ENCODE data around the gene C14orf180.
A peak's percentile ranks its signal among the peaks of the same experiment; 100 is the strongest.

Gene C14orf180

DNA sequence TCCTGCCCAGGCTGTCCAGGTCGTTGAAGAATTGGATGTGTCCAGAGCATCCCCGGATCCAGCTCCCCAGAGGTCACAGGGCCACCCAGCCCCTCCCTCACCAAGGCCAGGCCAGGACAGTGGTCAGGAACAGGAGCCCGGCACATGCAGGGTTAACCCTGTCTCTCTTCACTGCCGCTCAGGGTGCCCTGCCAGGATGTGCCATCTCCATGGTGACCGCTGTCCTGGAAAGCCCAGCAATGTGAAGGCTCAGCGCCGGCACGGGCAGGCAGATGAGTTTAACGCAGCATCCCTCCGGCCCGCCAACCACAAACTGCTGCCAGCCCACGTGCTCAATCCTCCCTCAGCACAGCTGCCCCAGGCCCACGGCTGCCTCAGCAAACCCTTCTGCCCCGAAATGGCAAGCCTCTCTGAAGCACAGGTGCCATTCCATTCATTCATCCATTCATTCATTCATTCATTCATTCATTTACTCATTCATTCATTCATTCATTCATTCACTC, 20.6 kb downstream of the C14orf180 start (continued):
- TF ChIP-seq, protein P1, sequence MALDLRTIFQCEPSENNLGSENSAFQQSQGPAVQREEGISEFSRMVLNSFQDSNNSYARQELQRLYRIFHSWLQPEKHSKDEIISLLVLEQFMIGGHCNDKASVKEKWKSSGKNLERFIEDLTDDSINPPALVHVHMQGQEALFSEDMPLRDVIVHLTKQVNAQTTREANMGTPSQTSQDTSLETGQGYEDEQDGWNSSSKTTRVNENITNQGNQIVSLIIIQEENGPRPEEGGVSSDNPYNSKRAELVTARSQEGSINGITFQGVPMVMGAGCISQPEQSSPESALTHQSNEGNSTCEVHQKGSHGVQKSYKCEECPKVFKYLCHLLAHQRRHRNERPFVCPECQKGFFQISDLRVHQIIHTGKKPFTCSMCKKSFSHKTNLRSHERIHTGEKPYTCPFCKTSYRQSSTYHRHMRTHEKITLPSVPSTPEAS (tag by site-specific recombination; IDR thresholded peaks at IDR 0.05): 0 out of 2 replicates have a peak, but pooled peaks have one; percentile 52
- TF ChIP-seq GLIS1 (tag by site-specific recombination; IDR thresholded peaks at IDR 0.05): no peak
- TF ChIP-seq ZNF175 (tag by site-specific recombination; IDR thresholded peaks at IDR 0.05): no peak
- TF ChIP-seq, protein P2, sequence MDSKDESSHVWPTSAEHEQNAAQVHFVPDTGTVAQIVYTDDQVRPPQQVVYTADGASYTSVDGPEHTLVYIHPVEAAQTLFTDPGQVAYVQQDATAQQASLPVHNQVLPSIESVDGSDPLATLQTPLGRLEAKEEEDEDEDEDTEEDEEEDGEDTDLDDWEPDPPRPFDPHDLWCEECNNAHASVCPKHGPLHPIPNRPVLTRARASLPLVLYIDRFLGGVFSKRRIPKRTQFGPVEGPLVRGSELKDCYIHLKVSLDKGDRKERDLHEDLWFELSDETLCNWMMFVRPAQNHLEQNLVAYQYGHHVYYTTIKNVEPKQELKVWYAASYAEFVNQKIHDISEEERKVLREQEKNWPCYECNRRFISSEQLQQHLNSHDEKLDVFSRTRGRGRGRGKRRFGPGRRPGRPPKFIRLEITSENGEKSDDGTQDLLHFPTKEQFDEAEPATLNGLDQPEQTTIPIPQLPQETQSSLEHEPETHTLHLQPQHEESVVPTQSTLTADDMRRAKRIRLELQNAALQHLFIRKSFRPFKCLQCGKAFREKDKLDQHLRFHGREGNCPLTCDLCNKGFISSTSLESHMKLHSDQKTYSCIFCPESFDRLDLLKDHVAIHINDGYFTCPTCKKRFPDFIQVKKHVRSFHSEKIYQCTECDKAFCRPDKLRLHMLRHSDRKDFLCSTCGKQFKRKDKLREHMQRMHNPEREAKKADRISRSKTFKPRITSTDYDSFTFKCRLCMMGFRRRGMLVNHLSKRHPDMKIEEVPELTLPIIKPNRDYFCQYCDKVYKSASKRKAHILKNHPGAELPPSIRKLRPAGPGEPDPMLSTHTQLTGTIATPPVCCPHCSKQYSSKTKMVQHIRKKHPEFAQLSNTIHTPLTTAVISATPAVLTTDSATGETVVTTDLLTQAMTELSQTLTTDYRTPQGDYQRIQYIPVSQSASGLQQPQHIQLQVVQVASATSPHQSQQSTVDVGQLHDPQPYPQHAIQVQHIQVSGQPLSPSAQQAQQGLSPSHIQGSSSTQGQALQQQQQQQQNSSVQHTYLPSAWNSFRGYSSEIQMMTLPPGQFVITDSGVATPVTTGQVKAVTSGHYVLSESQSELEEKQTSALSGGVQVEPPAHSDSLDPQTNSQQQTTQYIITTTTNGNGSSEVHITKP (tag by site-specific recombination; IDR thresholded peaks at IDR 0.05): no peak

DNA sequence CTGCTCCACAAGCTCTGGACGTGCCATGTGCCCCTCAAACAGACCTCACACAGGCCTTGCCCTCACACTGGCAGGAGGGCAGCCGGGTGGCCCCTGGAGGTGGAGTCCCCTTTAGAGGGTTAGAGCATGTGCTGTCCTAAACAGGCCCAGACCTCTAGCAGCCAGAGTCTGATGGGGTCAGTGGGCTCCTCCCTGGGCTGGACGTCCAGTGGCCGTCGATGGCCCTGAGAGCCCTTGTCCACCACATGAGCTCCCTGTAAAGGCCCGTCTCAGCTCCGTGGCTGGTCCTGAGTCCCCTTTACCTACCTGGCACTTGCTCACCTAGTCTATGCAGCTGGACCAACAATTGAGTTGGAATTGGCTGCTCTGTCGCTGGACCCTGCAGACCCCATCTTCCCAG, 21.2 kb downstream of the C14orf180 start:
- H3K4me1 ChIP-seq (ENCODE audit: control insufficient read depth, insufficient read depth, low read length): no peaks in the 10 kb centered on the region
- no peak overlapping the region for H3K4me3 ChIP-seq (ENCODE audit: low read depth, low read length)
- H3K27ac ChIP-seq (ENCODE audit: extremely low read depth, low read depth, low read length): no peak overlapping the region
- ChIA-PET POLR2A (no interaction called here), CTCF (no interaction called here)
- H3K9me3 ChIP-seq (ENCODE audit: control insufficient read depth, insufficient read depth, low read depth, low read length): no peaks in the 10 kb centered on the region
- no peaks in the 10 kb centered on the region for H3K36me3 ChIP-seq (ENCODE audit: control insufficient read depth in 2 of 2, insufficient read depth in 1 of 2, low read length in 2 of 2)
- TF ChIP-seq ZFHX2 (tag by site-specific recombination; conservative IDR thresholded peaks at IDR 0.05): no peak
- TF ChIP-seq SP2 (tag by site-specific recombination; IDR thresholded peaks at IDR 0.05): no peak
- no peak for TF ChIP-seq OVOL3 (tag by site-specific recombination; IDR thresholded peaks at IDR 0.05)
- no peak for TF ChIP-seq ZNF274 (IDR thresholded peaks at IDR 0.05; ENCODE audit: low read length)
- no peak for TF ChIP-seq ZNF274 (tag by site-specific recombination; IDR thresholded peaks at IDR 0.05; ENCODE audit: borderline replicate concordance)
- no peak for TF ChIP-seq ZBTB20 (tag by site-specific recombination; IDR thresholded peaks at IDR 0.05)

DNA sequence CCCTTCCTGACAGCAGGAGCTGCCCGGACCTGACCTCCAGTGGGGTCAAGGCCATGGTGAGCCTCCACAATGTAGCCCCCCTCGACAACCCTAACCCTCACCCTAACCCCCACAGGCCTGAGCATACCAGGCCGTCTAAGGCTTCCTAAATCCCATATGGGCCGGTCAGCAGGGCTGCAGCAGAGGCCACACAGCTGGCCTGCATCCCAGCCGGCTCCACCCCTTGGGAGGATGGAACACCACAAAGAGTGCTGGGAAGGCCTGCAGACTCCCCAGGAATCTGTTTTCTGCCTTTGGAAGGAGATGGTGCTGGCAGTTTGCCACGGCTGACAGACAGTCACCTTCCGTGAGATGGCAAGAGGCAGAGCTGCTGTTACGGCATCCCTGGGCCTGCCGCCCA, 22.2 kb downstream of the C14orf180 start:
- Histone ChIP-seq H3K4me3 (ENCODE audit: low read depth, low read length) (no peak overlapping the region), H3K4me1 (ENCODE audit: control insufficient read depth, insufficient read depth, low read length) (no peaks in the 10 kb centered on the region), H3K27ac (ENCODE audit: extremely low read depth, low read depth, low read length) (no peak overlapping the region), H3K36me3 (ENCODE audit: control insufficient read depth in 2 of 2, insufficient read depth in 1 of 2, low read length in 2 of 2) (no peaks in the 10 kb centered on the region), H3K9me3 (ENCODE audit: control insufficient read depth, insufficient read depth, low read depth, low read length) (no peaks in the 10 kb centered on the region)
- ChIA-PET CTCF (interaction anchor here (0.6 to 1.0 kb wide), 2 partner anchors 20 to 261 kb away, joined by 3 to 4 read pairs; no protein-coding TSS in a partner anchor), POLR2A (no interaction called here)
- TF ChIP-seq ZIC2 (tag by site-specific recombination; IDR thresholded peaks at IDR 0.05) (peak; percentile 44), ZBTB7A (tag by site-specific recombination; IDR thresholded peaks at IDR 0.05; ENCODE audit: low read depth) (no peak), ZBTB20 (tag by site-specific recombination; IDR thresholded peaks at IDR 0.05) (peak; percentile 46; the same call in 1 of the 2 replicates)

DNA sequence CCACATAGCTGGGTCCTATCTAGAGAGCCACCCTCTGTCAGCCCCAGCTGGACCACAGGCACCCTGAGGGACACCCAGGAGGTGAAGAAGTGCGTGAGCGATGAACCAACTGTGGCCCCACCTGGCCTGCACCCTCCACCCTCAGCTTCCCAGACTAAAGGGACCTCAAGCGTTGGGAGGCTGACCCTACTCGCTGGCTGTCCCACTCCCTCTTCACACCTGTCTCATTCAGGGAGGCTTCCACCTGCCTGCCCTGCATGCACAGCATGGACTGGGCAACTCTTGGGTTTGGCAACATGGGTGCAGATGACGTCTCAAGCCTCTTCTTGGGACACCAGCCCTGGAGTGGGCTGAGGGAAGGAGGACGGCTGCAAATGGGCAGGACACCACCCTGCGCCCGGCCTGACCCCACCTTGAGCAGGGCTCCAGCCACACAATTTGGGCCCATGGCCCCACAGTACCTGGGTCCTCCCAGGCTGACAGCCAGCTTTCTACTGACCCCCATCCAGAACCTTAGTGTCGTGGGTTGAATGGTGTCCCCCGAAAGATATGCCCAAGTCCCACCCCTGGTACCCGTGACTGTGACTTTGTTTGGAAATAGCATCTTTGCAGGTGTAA, 22.9 kb downstream of the C14orf180 start:
- no peaks in the 10 kb centered on the region for H3K4me1 ChIP-seq (ENCODE audit: control insufficient read depth, insufficient read depth, low read length)
- ChIA-PET CTCF (interaction anchor here (0.6 to 1.0 kb wide), 2 partner anchors 21 to 262 kb away, joined by 3 to 4 read pairs; no protein-coding TSS in a partner anchor), POLR2A (no interaction called here)
- no peak overlapping the region for H3K4me3 ChIP-seq (ENCODE audit: low read depth, low read length)
- no peaks in the 10 kb centered on the region for H3K36me3 ChIP-seq (ENCODE audit: control insufficient read depth in 2 of 2, insufficient read depth in 1 of 2, low read length in 2 of 2)
- no peak overlapping the region for H3K27ac ChIP-seq (ENCODE audit: extremely low read depth, low read depth, low read length)
- no peaks in the 10 kb centered on the region for H3K9me3 ChIP-seq (ENCODE audit: control insufficient read depth, insufficient read depth, low read depth, low read length)
- no peak for TF ChIP-seq ZNF341 (tag by site-specific recombination; IDR thresholded peaks at IDR 0.05; ENCODE audit: low read depth)
- TF ChIP-seq, protein P3, sequence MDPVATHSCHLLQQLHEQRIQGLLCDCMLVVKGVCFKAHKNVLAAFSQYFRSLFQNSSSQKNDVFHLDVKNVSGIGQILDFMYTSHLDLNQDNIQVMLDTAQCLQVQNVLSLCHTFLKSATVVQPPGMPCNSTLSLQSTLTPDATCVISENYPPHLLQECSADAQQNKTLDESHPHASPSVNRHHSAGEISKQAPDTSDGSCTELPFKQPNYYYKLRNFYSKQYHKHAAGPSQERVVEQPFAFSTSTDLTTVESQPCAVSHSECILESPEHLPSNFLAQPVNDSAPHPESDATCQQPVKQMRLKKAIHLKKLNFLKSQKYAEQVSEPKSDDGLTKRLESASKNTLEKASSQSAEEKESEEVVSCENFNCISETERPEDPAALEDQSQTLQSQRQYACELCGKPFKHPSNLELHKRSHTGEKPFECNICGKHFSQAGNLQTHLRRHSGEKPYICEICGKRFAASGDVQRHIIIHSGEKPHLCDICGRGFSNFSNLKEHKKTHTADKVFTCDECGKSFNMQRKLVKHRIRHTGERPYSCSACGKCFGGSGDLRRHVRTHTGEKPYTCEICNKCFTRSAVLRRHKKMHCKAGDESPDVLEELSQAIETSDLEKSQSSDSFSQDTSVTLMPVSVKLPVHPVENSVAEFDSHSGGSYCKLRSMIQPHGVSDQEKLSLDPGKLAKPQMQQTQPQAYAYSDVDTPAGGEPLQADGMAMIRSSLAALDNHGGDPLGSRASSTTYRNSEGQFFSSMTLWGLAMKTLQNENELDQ (tag by site-specific recombination; IDR thresholded peaks at IDR 0.05; ENCODE audit: low read depth): no peak
- TF ChIP-seq ZNF701 (tag by site-specific recombination; IDR thresholded peaks at IDR 0.05): no peak
- TF ChIP-seq ZNF629 (tag by site-specific recombination; IDR thresholded peaks at IDR 0.05): no peak
- no peak for TF ChIP-seq ZNF202 (tag by site-specific recombination; IDR thresholded peaks at IDR 0.05; ENCODE audit: borderline replicate concordance)
- TF ChIP-seq, protein P4, sequence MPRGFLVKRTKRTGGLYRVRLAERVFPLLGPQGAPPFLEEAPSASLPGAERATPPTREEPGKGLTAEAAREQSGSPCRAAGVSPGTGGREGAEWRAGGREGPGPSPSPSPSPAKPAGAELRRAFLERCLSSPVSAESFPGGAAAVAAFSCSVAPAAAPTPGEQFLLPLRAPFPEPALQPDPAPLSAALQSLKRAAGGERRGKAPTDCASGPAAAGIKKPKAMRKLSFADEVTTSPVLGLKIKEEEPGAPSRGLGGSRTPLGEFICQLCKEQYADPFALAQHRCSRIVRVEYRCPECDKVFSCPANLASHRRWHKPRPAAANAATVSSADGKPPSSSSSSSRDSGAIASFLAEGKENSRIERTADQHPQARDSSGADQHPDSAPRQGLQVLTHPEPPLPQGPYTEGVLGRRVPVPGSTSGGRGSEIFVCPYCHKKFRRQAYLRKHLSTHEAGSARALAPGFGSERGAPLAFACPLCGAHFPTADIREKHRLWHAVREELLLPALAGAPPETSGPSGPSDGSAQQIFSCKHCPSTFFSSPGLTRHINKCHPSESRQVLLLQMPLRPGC (tag by site-specific recombination; IDR thresholded peaks at IDR 0.05): no peak
- no peak for TF ChIP-seq ZNF266 (tag by site-specific recombination; IDR thresholded peaks at IDR 0.05; ENCODE audit: low read depth)
- no peak for TF ChIP-seq ZNF350 (tag by site-specific recombination; IDR thresholded peaks at IDR 0.05)
